T-cell (primary cell): ENCODE measurements around the gene SPIN2A. TPM values are rescaled to one million over a fixed set of nuclear protein-coding genes. Genes with fewer than 3 reads are reported as not detected.
"Not testable (repeated sequence)": the region's sequence is repeated elsewhere in the genome, so short reads cannot be mapped to it uniquely, and the experiment has no call there.

ENCODE experiments used
- ATAC-seq, 4 experiments: fragments of 200-7000 bp in 3 of 4; fragments of 150-1000 bp in 1 of 4; cut with Tn5 transposase; replicated peaks in 1 of 4; 1 replicate in 3 of 4; 2 replicates in 1 of 4; pipeline ENCODE4 v1.10.0; 2021; ENCODE audit warnings: moderate library complexity in 3 of 4, mild to moderate bottlenecking in 2 of 4, moderate number of reproducible peaks in 1 of 4
- CTCF ChIA-PET, 2 donors: fragments of 300-600 bp; sonication (Branson Sonifier 250); formaldehyde crosslinking; loops; one replicate each; lab custom pipeline; 2022; ENCODE audit warnings: antibody characterized with exemption in 2 of 2; lab: Charles Lee
- POLR2A ChIA-PET, 2 donors: fragments of 300-600 bp; sonication (Branson Sonifier 250); formaldehyde crosslinking; loops; one replicate each; lab custom pipeline; 2022; ENCODE audit warnings: antibody characterized with exemption in 2 of 2; lab: Charles Lee
- DNase-seq, 35 experiments: peaks; one replicate each; pipeline versions ENCODE4 v3.0.0 to v3.0.0-alpha.2; 2013 to 2023
- H3K27ac ChIP-seq: one replicate; pipeline ENCODE4 v1.5.1; 2013; ENCODE audit warnings: low read length
- H3K27me3 ChIP-seq, 2 experiments: replicated peaks in 1 of 2; 1 replicate in 1 of 2; 2 replicates in 1 of 2; pipeline versions ENCODE4 v1.6.1 to v1.7.0; 2013; ENCODE audit warnings: low read length in 1 of 2, mixed read lengths in 1 of 2; ENCODE audit not compliant: control insufficient read depth in 2 of 2, insufficient read depth in 2 of 2; ENCODE audit errors: extremely low read depth in 1 of 2
- H3K36me3 ChIP-seq, 2 donors: 1 replicate in 1 of 2; 2 replicates in 1 of 2; pipeline versions ENCODE4 v1.6.1 to v1.7.0; 2013; ENCODE audit warnings: low read length in 1 of 2; ENCODE audit not compliant: control insufficient read depth in 2 of 2, insufficient read depth in 1 of 2; ENCODE audit errors: extremely low read depth in 1 of 2
- H3K4me1 ChIP-seq, 2 experiments: 1 replicate in 1 of 2; 2 replicates in 1 of 2; pipeline versions ENCODE4 v1.6.1 to v1.7.0; 2013; ENCODE audit warnings: low read length in 2 of 2, mixed read lengths in 1 of 2; ENCODE audit not compliant: insufficient read depth in 2 of 2, control insufficient read depth in 1 of 2; ENCODE audit errors: extremely low read depth in 1 of 2
- H3K4me3 ChIP-seq, 2 donors: 1 replicate in 1 of 2; 2 replicates in 1 of 2; pipeline versions ENCODE4 v1.5.1 to v1.7.0; 2013; ENCODE audit warnings: mild to moderate bottlenecking in 2 of 2, low read length in 1 of 2, moderate library complexity in 1 of 2; ENCODE audit not compliant: control insufficient read depth in 1 of 2; ENCODE audit errors: extremely low read depth in 1 of 2
- H3K9me3 ChIP-seq: 2 replicates; pipeline ENCODE4 v1.7.0; 2013
- H3K27ac Mint-ChIP-seq, 2 donors: one replicate each; pipeline ENCODE4 v1.8.0; 2020 to 2021; ENCODE audit warnings: mild to moderate bottlenecking in 2 of 2, mixed read lengths in 2 of 2
- H3K27me3 Mint-ChIP-seq, 2 donors: one replicate each; pipeline ENCODE4 v1.8.0; 2021 to 2022; ENCODE audit warnings: mixed read lengths in 2 of 2
- H3K36me3 Mint-ChIP-seq: one replicate; pipeline ENCODE4 v1.8.0; 2021; ENCODE audit warnings: mixed read lengths
- H3K4me1 Mint-ChIP-seq, 3 donors: one replicate each; pipeline ENCODE4 v1.8.0; 2020 to 2022; ENCODE audit warnings: mixed read lengths in 3 of 3, mild to moderate bottlenecking in 1 of 3
- H3K4me3 Mint-ChIP-seq, 3 donors: one replicate each; pipeline ENCODE4 v1.8.0; 2020 to 2022; ENCODE audit warnings: mild to moderate bottlenecking in 3 of 3, mixed read lengths in 3 of 3, moderate library complexity in 3 of 3
- H3K9me3 Mint-ChIP-seq, 3 donors: one replicate each; pipeline ENCODE4 v1.8.0; 2020 to 2022; ENCODE audit warnings: mixed read lengths in 3 of 3
- WGBS: methylation state at CpG from one replicate; pipeline ENCODE4 v1.1.5; 2013; ENCODE audit warnings: missing lambda C conversion rate; ENCODE audit not compliant: insufficient coverage; 5-methylcytosine and 5-hydroxymethylcytosine counted together
- total RNA-seq, 35 experiments: library from RNA in 6 of 35; stranded (reverse) in 6 of 35; fragments of 120-200 nt in 1 of 35; gene quantifications; one replicate each; pipeline versions ENCODE4 v1.2.1 to v1.2.4 and lab custom pipeline; 2013 to 2026

SPIN2A gene
- total RNA-seq, 5 donors from 2014 or later (not counting 1 experiment from before 2014, with no cell fraction given) = 1.1 to 1.9 (median 1.5) TPM

DNA sequence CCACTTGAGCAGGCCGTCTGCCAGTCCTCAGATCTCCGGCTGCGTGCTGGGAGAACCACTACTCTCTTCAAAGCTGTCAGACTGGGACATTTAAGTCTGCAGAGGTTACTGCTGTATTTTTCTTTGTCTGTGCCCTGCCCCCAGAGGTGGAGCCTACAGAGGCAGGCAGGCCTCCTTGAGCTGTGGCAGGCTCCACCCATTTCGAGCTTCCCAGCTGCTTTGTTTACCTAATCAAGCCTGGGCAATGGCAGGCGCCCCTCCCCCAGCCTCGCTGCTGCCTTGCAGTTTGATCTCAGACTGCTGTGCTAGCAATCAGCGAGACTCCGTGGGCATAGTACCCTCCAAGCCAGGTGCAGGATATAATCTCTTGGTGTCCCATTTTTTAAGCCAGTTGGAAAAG lies 15.0 kb upstream of the SPIN2A start:
- Mint-ChIP-seq H3K27me3 (peaks cover 0 to 36% of the 10 kb centered on the region in 2 donors), H3K36me3 (peaks cover 48% of the 10 kb centered on the region), H3K9me3 (peaks cover 2 to 13% (median 6%) of the 10 kb centered on the region in 3 donors)
- H3K9me3 ChIP-seq, H3K4me3 ChIP-seq, H3K36me3 ChIP-seq, ATAC-seq, H3K4me1 ChIP-seq, H3K4me1 Mint-ChIP-seq, H3K27ac Mint-ChIP-seq, H3K27me3 ChIP-seq, H3K4me3 Mint-ChIP-seq, DNase-seq, POLR2A ChIA-PET, CTCF ChIA-PET, H3K27ac ChIP-seq: not testable (repeated sequence)
- no CpG with 5 or more reads among the region's 8 CpGs for WGBS

DNA sequence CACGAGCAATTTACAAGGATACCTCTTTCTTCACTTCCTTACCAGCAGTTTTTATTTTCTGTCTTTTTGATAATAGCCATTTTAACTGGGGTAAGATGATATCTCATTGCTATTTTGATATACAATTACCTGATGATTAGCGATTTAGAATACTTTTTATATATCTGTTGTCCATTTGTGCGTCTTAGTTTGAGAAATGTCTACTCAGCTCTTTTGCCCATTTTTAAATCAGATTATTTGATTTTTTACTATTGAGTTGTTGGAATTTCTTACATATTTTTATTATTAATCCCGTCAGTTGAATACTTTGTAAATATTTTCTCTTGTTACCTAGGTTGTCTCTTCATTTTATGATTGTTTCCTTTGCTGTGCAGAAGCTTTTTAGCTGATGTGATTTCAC lies 1.5 kb upstream of the SPIN2A start:
- Histone ChIP-seq H3K27ac (no peak overlapping the region), H3K4me1 (no peaks in the 10 kb centered on the region), H3K27me3 (no peaks in the 10 kb centered on the region), H3K4me3 (no peak overlapping the region), H3K36me3 (no peaks in the 10 kb centered on the region), H3K9me3 (no peaks in the 10 kb centered on the region)
- ATAC-seq (no peak), DNase-seq (no peak)
- ChIA-PET POLR2A (no interaction called here), CTCF (no interaction called here)
- H3K4me1 Mint-ChIP-seq = peaks cover 10 to 17% (median 11%) of the 10 kb centered on the region in 3 donors
- no CpG with 5 or more reads among the region's 4 CpGs for WGBS
- peaks cover 0 to 8% of the 10 kb centered on the region in 2 donors for H3K27me3 Mint-ChIP-seq
- no peaks in the 10 kb centered on the region for H3K9me3 Mint-ChIP-seq
- H3K4me3 Mint-ChIP-seq = no peak overlapping the region
- H3K27ac Mint-ChIP-seq = no peak overlapping the region
- no peaks in the 10 kb centered on the region for H3K36me3 Mint-ChIP-seq

DNA sequence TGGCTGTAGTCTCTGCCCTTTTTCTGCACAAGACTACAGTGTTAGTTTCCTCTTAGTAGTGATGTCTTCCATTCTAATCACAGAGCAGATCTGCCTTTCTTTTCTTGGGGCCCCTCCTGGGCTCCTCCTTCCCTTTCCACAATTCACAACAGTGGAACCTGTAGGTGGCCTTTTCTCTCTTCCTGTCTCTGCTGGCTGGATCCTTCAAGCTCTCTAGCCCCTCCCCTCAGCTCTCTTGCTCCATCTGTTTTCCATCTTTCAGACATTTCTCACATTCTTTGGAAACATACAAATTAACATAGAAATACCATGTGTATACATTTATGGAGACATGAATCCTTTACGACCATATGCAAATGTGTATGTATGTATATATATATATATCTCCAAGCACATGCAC lies 304 bp upstream of the SPIN2A start:
- Histone ChIP-seq H3K27ac (no peak overlapping the region), H3K9me3 (no peaks in the 10 kb centered on the region), H3K4me3 (no peak overlapping the region), H3K27me3 (no peaks in the 10 kb centered on the region), H3K4me1 (no peaks in the 10 kb centered on the region), H3K36me3 (no peaks in the 10 kb centered on the region)
- no CpG with 5 or more reads among the region's 1 CpG for WGBS
- Mint-ChIP-seq H3K4me1 (peaks cover 7 to 11% (median 8%) of the 10 kb centered on the region in 3 donors), H3K27ac (no peak overlapping the region), H3K4me3 (no peak overlapping the region), H3K9me3 (no peaks in the 10 kb centered on the region), H3K27me3 (peaks cover 0 to 8% of the 10 kb centered on the region in 2 donors), H3K36me3 (peaks cover 4% of the 10 kb centered on the region)
- ChIA-PET CTCF (no interaction called here), POLR2A (no interaction called here)
- DNase-seq = no peak
- ATAC-seq = no peak

DNA sequence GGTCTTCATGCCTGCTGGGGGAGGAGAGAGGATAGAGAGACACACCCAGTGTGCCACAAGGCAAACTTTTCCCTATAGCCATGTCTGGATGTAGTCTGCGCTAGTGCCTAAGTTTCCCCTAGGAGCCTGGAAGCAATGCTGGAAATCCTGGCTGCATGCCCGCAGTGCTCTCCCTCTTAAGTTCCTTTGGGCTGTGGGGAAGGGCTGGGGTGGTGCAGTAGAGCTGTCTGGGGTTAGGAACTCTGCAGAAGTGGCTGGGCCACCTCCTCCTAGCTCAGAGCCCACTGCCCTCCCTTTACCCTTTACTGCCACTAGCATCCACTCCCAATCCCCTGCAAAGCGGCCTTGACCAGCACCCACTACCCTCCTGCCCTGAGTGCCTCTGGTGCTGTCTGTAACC lies 608 bp downstream of the SPIN2A start:
- WGBS = 100% methylated on average over 1 of the region's 3 CpGs
- ATAC-seq, H3K27ac Mint-ChIP-seq, H3K36me3 ChIP-seq, CTCF ChIA-PET, H3K9me3 ChIP-seq, POLR2A ChIA-PET, H3K27me3 Mint-ChIP-seq, H3K36me3 Mint-ChIP-seq, H3K4me3 ChIP-seq, DNase-seq, H3K27me3 ChIP-seq, H3K4me3 Mint-ChIP-seq, H3K4me1 ChIP-seq, H3K9me3 Mint-ChIP-seq, H3K27ac ChIP-seq, H3K4me1 Mint-ChIP-seq: not testable (repeated sequence)

DNA sequence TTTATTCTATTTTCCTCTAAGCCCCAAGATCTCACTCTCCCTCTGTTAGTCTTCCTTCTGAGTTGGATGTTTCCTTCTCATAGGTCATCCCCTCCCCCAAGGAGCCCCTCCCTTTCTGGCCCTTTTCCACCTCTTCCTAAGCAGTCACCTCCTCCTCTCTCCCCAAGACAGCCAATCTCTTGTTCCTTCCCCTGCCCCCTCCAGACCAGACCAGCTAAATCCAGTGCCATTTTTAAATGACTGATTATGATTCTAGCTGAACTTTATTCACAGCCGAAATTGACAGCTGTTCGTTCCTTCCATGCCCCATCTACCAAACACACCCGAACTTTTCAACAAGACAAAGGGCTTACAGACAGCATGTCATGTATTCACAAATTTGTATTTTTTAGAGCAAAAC lies 1.9 kb downstream of the SPIN2A start:
- no peak overlapping the region for H3K27ac Mint-ChIP-seq
- no peaks in the 10 kb centered on the region for H3K9me3 ChIP-seq
- no peak for DNase-seq
- H3K9me3 Mint-ChIP-seq = no peaks in the 10 kb centered on the region
- no peaks in the 10 kb centered on the region for H3K4me1 ChIP-seq
- ChIA-PET POLR2A (no interaction called here), CTCF (interaction anchor here in 1 of 2 donors (0.6 kb wide), 1 partner anchor 315 kb away, joined by 3 read pairs; no protein-coding TSS in a partner anchor)
- H3K36me3 ChIP-seq = no peaks in the 10 kb centered on the region
- no peaks in the 10 kb centered on the region for H3K27me3 ChIP-seq
- no peaks in the 10 kb centered on the region for H3K4me1 Mint-ChIP-seq
- H3K27me3 Mint-ChIP-seq = peaks cover 0 to 8% of the 10 kb centered on the region in 2 donors
- H3K36me3 Mint-ChIP-seq = peaks cover 4% of the 10 kb centered on the region
- H3K27ac ChIP-seq = no peak overlapping the region
- H3K4me3 Mint-ChIP-seq = no peak overlapping the region
- H3K4me3 ChIP-seq = no peak overlapping the region
- WGBS = no CpG with 5 or more reads among the region's 3 CpGs
- ATAC-seq = no peak

DNA sequence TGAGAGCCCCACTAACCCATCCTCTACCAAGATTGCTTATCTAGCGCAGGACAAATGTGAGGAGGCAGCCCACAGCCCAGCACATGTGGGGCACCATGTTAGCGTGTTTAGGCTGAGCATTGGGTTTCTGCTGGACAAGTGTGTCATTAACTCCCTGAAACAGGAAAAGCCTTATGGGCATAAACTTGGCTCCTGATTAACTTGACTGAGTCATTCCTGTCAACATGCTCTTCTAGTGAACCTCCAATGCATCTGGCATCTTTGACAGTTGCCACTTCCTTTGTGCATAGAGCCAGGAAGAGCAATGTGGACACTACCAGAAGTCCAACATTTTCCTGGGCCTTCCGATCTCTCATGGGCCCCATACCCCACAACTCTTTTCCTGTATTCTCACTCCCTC lies 2.5 kb downstream of the SPIN2A start:
- Mint-ChIP-seq H3K27me3 (peaks cover 0 to 8% of the 10 kb centered on the region in 2 donors), H3K27ac (no peak overlapping the region), H3K9me3 (no peaks in the 10 kb centered on the region), H3K4me3 (no peak overlapping the region), H3K36me3 (peaks cover 4% of the 10 kb centered on the region), H3K4me1 (no peaks in the 10 kb centered on the region)
- Histone ChIP-seq H3K27me3 (no peaks in the 10 kb centered on the region), H3K9me3 (no peaks in the 10 kb centered on the region), H3K27ac (no peak overlapping the region), H3K4me1 (no peaks in the 10 kb centered on the region), H3K36me3 (no peaks in the 10 kb centered on the region), H3K4me3 (no peak overlapping the region)
- ChIA-PET POLR2A (no interaction called here), CTCF (no interaction called here)
- ATAC-seq (no peak), DNase-seq (no peak)
- WGBS = 100% methylated on average over 1 of the region's 3 CpGs

DNA sequence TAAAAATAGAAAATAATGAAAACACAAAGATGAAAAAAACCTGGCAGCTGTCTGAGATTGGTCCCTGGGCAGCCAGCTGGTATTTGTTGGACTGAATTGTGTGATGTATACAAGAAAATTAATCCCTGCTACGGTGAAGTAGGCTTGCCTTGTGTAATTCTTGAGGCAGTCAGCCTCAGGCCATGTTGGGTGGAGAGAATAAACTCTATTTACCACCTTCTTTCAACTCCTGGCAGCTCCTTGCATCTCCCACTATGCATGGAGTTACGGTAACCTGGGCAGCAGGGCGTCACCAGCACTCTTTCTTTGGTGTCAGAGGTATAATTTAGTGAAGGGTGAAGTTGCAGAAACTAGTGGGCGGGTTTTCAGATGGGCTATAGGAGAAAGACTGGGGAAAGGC lies 3.5 kb downstream of the SPIN2A start:
- Mint-ChIP-seq H3K36me3 (peaks cover 8% of the 10 kb centered on the region), H3K27me3 (peaks cover 0 to 5% of the 10 kb centered on the region in 2 donors), H3K4me3 (no peak overlapping the region), H3K9me3 (no peaks in the 10 kb centered on the region), H3K27ac (no peak overlapping the region), H3K4me1 (no peaks in the 10 kb centered on the region)
- Histone ChIP-seq H3K4me1 (no peaks in the 10 kb centered on the region), H3K36me3 (no peaks in the 10 kb centered on the region), H3K4me3 (no peak overlapping the region), H3K27ac (no peak overlapping the region), H3K27me3 (no peaks in the 10 kb centered on the region), H3K9me3 (no peaks in the 10 kb centered on the region)
- ATAC-seq = no peak
- DNase-seq = no peak
- POLR2A ChIA-PET = no interaction called here
- CTCF ChIA-PET = no interaction called here
- no CpG with 5 or more reads among the region's 4 CpGs for WGBS
